IPS DF 6.9 (cell line): ENCODE measurements around the gene DCPS.
"Not testable (repeated sequence)": the region's sequence is repeated elsewhere in the genome, so short reads cannot be mapped to it uniquely, and the experiment has no call there.

Source experiments
- DNase-seq: peaks from one replicate; pipeline ENCODE4 v3.0.0-alpha.2; 2013; ENCODE audit warnings: low read depth, low spot score
- H3K27ac ChIP-seq: one replicate; pipeline ENCODE4 v1.5.1; 2013; ENCODE audit warnings: low read length, control low read depth
- H3K27me3 ChIP-seq: 2 replicates; pipeline ENCODE4 v1.6.1; 2013; ENCODE audit warnings: mild to moderate bottlenecking, low read length; ENCODE audit not compliant: control insufficient read depth, insufficient read depth
- H3K36me3 ChIP-seq: 2 replicates; pipeline ENCODE4 v1.6.1; 2013; ENCODE audit warnings: low read length; ENCODE audit not compliant: control insufficient read depth, insufficient read depth
- H3K4me1 ChIP-seq: 2 replicates; pipeline ENCODE4 v1.6.1; 2013; ENCODE audit warnings: low read length; ENCODE audit not compliant: control insufficient read depth, insufficient read depth
- H3K4me3 ChIP-seq: 2 replicates; pipeline ENCODE4 v1.5.1; 2013; ENCODE audit warnings: mild to moderate bottlenecking, low read length
- H3K9me3 ChIP-seq: 2 replicates; pipeline ENCODE4 v1.6.1; 2013; ENCODE audit warnings: low read length, inconsistent platforms; ENCODE audit not compliant: control insufficient read depth, insufficient read depth
- WGBS: extraction: QIAGEN DNeasy Blood & Tissue Kit; methylation state at CpG from one replicate; pipeline ENCODE4 v1.1.7; 2013; ENCODE audit warnings: mixed read lengths, missing lambda C conversion rate; ENCODE audit not compliant: insufficient read length, insufficient coverage; 5-methylcytosine and 5-hydroxymethylcytosine counted together

The DCPS gene

DNA sequence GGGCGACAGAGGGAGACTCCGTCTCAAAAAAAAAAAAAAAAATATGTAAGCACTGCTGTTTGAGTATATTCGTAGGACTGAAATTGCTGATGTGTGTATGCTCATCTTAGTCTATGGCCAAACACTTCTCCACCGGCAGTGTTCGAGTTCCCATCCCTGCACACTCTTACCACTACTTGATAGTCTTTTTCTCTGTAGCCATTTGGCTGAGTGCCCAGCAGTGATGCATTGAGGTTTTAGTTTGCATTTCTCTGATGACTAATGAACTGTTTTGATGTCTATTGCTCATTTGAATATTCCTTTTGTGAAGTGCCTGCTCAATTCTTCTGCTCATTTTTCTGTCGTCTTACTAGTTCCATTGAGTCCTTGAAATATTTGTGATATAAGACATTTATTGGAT, 19.0 kb upstream of the DCPS start:
- no peaks in the 10 kb centered on the region for H3K9me3 ChIP-seq
- H3K27me3 ChIP-seq: no peaks in the 10 kb centered on the region
- DNase-seq: no peak
- no peak overlapping the region for H3K4me3 ChIP-seq
- H3K4me1 ChIP-seq: peaks cover 3% of the 10 kb centered on the region; the same call in 1 of the 2 replicates
- no peak overlapping the region for H3K27ac ChIP-seq
- H3K36me3 ChIP-seq: no peaks in the 10 kb centered on the region
- no CpG with 5 or more reads among the region's 6 CpGs for WGBS

- Histone ChIP-seq H3K4me3 (no peak overlapping the region), H3K27ac (no peak overlapping the region), H3K9me3 (no peaks in the 10 kb centered on the region), H3K36me3 (0 out of 2 replicates have a peak, but pooled peaks cover 4% of the 10 kb centered on the region), H3K4me1 (peaks cover 2% of the 10 kb centered on the region; the same call in 1 of the 2 replicates), H3K27me3 (no peaks in the 10 kb centered on the region)
- no CpG with 5 or more reads among the region's 6 CpGs for WGBS
- DNase-seq: no peak
Observed at GRCh38 chr11:126288237-126288636, 15.6 kb upstream of the DCPS start.

DNA sequence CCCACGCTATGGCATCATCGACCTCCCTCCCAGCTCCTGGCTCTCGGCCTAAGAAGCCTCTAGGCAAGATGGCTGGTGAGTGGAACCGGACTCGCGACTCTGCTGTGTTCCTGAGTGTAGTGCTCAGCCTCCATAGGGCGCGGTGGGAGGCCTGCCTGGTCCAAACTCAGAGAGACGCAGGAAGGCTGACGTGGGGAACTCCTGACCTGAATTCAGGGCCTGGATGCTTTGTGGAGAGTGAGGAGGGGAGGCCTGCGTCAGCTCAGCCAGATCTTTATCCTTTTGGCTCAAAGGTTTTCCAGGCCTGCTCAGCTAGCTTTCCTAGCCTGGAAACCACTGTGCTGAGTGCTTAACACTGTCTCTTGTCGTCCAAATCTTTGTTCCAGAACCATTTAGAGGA, 13.0 kb upstream of the DCPS start:
- H3K4me1 ChIP-seq: no peaks in the 10 kb centered on the region
- DNase-seq: no peak
- no CpG with 5 or more reads among the region's 12 CpGs for WGBS
- H3K9me3 ChIP-seq: no peaks in the 10 kb centered on the region
- H3K27me3 ChIP-seq: no peaks in the 10 kb centered on the region
- H3K4me3 ChIP-seq: no peak overlapping the region
- no peak overlapping the region for H3K27ac ChIP-seq
- 0 out of 2 replicates have a peak, but pooled peaks cover 4% of the 10 kb centered on the region for H3K36me3 ChIP-seq

DNA sequence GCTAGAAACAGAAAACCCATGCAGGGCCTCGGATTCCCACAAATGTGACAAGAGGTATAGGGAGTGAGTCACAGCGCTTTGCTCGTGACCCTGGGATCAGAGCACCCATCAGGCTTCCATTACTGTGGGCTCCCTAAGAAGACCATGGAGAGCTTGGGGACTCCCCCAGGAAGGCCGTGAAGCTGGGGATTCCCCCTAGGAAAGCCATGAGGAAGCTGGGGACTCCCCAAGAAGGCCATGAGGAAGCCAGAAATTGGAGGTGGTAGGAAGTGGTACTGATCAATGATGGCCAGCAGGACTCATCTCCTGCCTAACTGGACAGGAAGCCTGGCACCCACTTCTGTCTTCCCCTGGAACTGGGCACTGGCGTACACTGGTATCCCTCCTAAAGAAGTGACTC, 10.1 kb upstream of the DCPS start:
- Histone ChIP-seq H3K36me3 (0 out of 2 replicates have a peak, but pooled peaks cover 4% of the 10 kb centered on the region), H3K27me3 (no peaks in the 10 kb centered on the region), H3K27ac (no peak overlapping the region), H3K4me3 (no peak overlapping the region), H3K9me3 (no peaks in the 10 kb centered on the region), H3K4me1 (no peaks in the 10 kb centered on the region)
- no CpG with 5 or more reads among the region's 5 CpGs for WGBS
- no peak for DNase-seq

- no peak overlapping the region for H3K4me3 ChIP-seq
- DNase-seq: no peak
- 0 out of 2 replicates have a peak, but pooled peaks cover 4% of the 10 kb centered on the region for H3K36me3 ChIP-seq
- WGBS: no CpG with 5 or more reads among the region's 2 CpGs
- no peak overlapping the region for H3K27ac ChIP-seq
- no peaks in the 10 kb centered on the region for H3K4me1 ChIP-seq
- no peaks in the 10 kb centered on the region for H3K27me3 ChIP-seq
- no peaks in the 10 kb centered on the region for H3K9me3 ChIP-seq
Observed at GRCh38 chr11:126297004-126297403, 6.9 kb upstream of the DCPS start.

DNA sequence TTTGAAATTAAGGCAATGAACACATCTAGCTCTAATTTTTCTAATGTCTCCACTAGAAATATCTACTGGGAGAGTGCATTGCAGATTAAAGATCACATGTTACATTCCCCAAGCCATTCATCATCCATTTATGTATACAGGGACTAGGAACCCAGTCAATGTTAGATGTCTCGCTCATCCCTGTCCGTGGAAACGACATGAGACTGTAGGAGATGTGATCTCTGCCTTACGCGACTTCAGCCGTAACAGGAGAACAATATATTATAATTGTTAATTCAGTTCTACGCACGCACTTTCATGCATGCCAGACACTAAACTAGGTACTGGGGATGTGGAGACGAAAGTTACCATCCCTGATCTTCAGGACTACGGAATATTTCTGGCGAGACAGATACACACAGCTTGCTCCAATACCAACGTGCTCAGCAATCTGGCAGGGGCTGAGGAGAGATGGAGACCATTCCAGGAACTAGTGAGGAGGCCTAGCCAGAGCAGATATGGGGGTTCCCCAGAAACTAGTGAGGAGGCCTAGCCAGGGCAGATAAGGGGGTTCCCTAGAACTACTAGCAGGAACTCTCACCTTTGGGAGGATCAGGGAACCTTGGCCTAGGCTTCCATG, 706 bp downstream of the DCPS start:
- H3K9me3 ChIP-seq: no peaks in the 10 kb centered on the region
- no peak overlapping the region for H3K27ac ChIP-seq
- peaks cover 2% of the 10 kb centered on the region; the same call in 1 of the 2 replicates for H3K4me1 ChIP-seq
- WGBS: no CpG with 5 or more reads among the region's 12 CpGs
- H3K36me3 ChIP-seq: no peaks in the 10 kb centered on the region
- peak overlapping the region; percentile 88; the same call in 1 of the 2 replicates for H3K4me3 ChIP-seq
- H3K27me3 ChIP-seq: no peaks in the 10 kb centered on the region
- DNase-seq: no peak

GRCh38 chr11:126305699-126306098, 1.8 kb downstream of the DCPS start:
- H3K4me3 ChIP-seq: no peak overlapping the region
- H3K9me3 ChIP-seq: no peaks in the 10 kb centered on the region
- no peak overlapping the region for H3K27ac ChIP-seq
- DNase-seq: no peak
- H3K27me3 ChIP-seq: no peaks in the 10 kb centered on the region
- no CpG with 5 or more reads among the region's 4 CpGs for WGBS
- H3K4me1 ChIP-seq: peaks cover 2% of the 10 kb centered on the region; the same call in 1 of the 2 replicates
- 0 out of 2 replicates have a peak, but pooled peaks cover 2% of the 10 kb centered on the region for H3K36me3 ChIP-seq

- no peak for DNase-seq
- 0 out of 2 replicates have a peak, but pooled peaks cover 2% of the 10 kb centered on the region for H3K36me3 ChIP-seq
- H3K4me3 ChIP-seq: no peak overlapping the region
- no peaks in the 10 kb centered on the region for H3K27me3 ChIP-seq
- H3K27ac ChIP-seq: no peak overlapping the region
- no peaks in the 10 kb centered on the region for H3K9me3 ChIP-seq
- peaks cover 2% of the 10 kb centered on the region; the same call in 1 of the 2 replicates for H3K4me1 ChIP-seq
- WGBS: no CpG with 5 or more reads among the region's 5 CpGs
Observed at GRCh38 chr11:126307706-126308105, 3.8 kb downstream of the DCPS start.

DNA sequence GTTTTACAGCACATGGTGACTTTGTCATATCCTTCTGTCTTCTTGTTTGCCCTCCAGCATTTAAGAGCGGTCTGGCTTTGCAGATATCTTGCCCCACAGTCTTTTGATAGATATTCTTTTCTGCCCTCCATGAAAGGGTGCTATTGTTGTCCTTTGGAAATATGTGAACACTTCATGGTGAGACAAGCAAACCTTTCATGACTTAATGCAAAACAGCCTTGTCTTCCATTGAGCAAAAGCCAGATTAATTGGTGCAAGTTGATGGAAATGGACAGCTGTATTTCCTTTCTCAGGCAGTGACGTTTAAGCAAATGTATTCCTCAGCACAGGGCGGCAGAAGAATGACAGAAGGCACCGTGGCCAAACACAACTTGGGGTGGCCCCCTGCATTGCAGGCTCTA, 4.4 kb downstream of the DCPS start:
- no peaks in the 10 kb centered on the region for H3K9me3 ChIP-seq
- peaks cover 2% of the 10 kb centered on the region; the same call in 1 of the 2 replicates for H3K4me1 ChIP-seq
- H3K27me3 ChIP-seq: no peaks in the 10 kb centered on the region
- WGBS: no CpG with 5 or more reads among the region's 4 CpGs
- H3K27ac ChIP-seq: no peak overlapping the region
- H3K4me3 ChIP-seq: no peak overlapping the region
- H3K36me3 ChIP-seq: 0 out of 2 replicates have a peak, but pooled peaks cover 2% of the 10 kb centered on the region
- DNase-seq: no peak

GRCh38 chr11:126308771-126309170, 4.9 kb downstream of the DCPS start:
- DNase-seq, H3K27me3 ChIP-seq, H3K4me1 ChIP-seq, H3K36me3 ChIP-seq, H3K4me3 ChIP-seq, H3K27ac ChIP-seq, H3K9me3 ChIP-seq: not testable (repeated sequence)
- WGBS: no CpG with 5 or more reads among the region's 4 CpGs
